ENCODE data around the gene FER.

DNA sequence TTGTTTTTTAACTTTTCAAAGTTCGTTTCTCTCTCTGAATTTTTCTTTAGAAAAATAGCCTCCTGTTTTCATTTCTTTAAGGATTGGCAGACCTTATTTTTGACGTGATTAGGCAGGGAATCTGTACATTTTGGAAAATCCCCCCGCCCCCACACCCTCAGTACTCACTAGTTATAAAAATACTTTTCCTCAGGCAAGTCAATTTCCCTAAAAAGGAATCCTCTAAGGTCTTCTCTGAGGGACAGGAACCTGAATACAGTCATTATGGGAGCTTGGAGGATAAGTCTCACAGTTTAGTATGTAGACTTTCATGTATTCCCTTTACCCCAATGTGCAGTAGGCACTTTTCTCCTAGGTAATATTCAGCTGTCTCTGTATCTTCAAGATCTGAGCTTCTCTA lies 3.9 kb upstream of the FER start:
- TF ChIP-seq, protein P1, sequence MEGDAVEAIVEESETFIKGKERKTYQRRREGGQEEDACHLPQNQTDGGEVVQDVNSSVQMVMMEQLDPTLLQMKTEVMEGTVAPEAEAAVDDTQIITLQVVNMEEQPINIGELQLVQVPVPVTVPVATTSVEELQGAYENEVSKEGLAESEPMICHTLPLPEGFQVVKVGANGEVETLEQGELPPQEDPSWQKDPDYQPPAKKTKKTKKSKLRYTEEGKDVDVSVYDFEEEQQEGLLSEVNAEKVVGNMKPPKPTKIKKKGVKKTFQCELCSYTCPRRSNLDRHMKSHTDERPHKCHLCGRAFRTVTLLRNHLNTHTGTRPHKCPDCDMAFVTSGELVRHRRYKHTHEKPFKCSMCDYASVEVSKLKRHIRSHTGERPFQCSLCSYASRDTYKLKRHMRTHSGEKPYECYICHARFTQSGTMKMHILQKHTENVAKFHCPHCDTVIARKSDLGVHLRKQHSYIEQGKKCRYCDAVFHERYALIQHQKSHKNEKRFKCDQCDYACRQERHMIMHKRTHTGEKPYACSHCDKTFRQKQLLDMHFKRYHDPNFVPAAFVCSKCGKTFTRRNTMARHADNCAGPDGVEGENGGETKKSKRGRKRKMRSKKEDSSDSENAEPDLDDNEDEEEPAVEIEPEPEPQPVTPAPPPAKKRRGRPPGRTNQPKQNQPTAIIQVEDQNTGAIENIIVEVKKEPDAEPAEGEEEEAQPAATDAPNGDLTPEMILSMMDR (IDR thresholded peaks at IDR 0.05) = no peak
- no peak for TF ChIP-seq POLR2A (IDR thresholded peaks at IDR 0.05)
